ENCODE results near the gene WDR37.
A peak's percentile ranks its signal among the peaks of the same experiment; 100 is the strongest.

Gene WDR37

DNA sequence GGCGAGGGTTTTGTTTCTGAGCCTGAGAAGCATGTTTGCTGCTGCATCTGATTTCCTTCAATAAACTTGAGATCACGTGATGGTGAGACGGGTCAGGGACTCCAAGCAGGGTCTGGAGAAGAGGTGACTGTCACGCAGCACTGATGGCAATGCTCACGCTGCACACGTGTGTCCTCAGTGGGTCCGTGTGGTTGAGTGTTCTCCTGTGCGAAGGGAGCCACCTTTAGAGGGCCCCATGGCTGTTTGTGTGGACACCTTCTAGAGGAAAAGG is 100.4 kb downstream of the WDR37 start:
- TF ChIP-seq, protein P1, sequence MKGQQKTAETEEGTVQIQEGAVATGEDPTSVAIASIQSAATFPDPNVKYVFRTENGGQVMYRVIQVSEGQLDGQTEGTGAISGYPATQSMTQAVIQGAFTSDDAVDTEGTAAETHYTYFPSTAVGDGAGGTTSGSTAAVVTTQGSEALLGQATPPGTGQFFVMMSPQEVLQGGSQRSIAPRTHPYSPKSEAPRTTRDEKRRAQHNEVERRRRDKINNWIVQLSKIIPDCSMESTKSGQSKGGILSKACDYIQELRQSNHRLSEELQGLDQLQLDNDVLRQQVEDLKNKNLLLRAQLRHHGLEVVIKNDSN (IDR thresholded peaks at IDR 0.05) = 0 out of 2 replicates have a peak, but pooled peaks have one; percentile 26
- TF ChIP-seq TEAD4 (IDR thresholded peaks at IDR 0.05) = no peak

DNA sequence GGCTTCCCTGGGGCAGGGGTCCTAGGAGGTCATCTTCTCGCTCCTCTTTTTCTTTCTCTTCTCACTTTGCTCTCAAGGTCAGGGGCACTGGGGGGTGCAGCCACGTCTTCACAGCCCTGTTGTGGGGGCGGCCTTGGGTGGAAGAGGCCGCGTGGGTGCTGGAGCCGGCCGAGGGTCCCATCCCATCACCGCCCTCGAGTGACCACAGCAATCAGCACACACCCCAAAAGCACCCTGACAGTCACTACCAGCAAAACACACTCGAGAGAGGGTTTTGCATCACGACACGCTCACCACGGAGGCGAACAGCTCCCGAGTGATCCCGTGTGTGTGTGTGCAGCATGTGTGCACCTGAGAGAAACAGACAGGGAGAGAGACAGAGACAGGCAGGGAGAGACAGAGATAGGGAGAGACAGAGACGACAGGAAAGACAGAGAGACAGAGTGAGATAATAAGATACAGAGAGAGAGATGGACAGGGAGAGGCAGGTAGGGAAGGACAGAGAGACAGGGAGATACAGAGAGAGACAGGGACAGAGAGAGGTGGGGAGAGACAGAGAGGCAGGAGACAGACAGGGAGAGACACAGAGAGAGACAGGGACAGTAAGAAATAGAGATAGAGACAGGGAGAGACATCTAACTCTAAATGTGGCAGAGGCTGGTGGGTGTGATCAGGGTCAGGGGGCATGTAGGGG is 100.9 kb downstream of the WDR37 start:
- TF ChIP-seq EP300 (IDR thresholded peaks at IDR 0.05; ENCODE audit: borderline replicate concordance) (no peak), EGR1 (IDR thresholded peaks at IDR 0.05) (no peak), TAF1 (IDR thresholded peaks at IDR 0.05; ENCODE audit: low read depth) (no peak), FOXM1 (IDR thresholded peaks at IDR 0.05; ENCODE audit: borderline replicate concordance, low read depth) (no peak), RAD21 (IDR thresholded peaks at IDR 0.05; ENCODE audit: low read depth) (no peak), NFIC (IDR thresholded peaks at IDR 0.05) (no peak), YY1 (IDR thresholded peaks at IDR 0.05; ENCODE audit: low read depth) (no peak)
- TF ChIP-seq, protein P1 (IDR thresholded peaks at IDR 0.05) = no peak

DNA sequence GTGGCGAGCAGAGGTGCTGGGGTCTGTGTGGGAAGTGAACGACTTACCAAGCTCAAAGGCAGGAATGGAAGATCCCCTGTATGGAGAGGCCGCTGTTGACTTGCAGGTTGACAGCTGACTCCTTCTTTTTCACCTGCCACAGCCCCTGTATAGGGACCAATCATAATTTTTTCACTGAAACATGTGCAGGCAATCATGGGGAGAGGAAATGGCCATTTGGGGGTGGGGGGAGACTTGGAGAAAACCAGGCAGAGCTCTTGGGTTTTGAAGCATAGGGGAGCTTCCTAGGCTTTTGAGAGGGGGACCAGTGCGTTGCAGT is 101.4 kb downstream of the WDR37 start:
- TF ChIP-seq CEBPB (IDR thresholded peaks at IDR 0.05) = no peak
- no peak for TF ChIP-seq CREB1 (IDR thresholded peaks at IDR 0.05; ENCODE audit: low read depth)
- no peak for TF ChIP-seq TCF12 (IDR thresholded peaks at IDR 0.05; ENCODE audit: low read depth)
- TF ChIP-seq, protein P1 (IDR thresholded peaks at IDR 0.05) = no peak
- TF ChIP-seq NFIC (IDR thresholded peaks at IDR 0.05) = no peak
- no peak for TF ChIP-seq EP300 (IDR thresholded peaks at IDR 0.05; ENCODE audit: borderline replicate concordance)
- no peak for TF ChIP-seq YY1 (IDR thresholded peaks at IDR 0.05; ENCODE audit: low read depth)
- TF ChIP-seq TAF1 (IDR thresholded peaks at IDR 0.05; ENCODE audit: low read depth) = no peak
- TF ChIP-seq EGR1 (IDR thresholded peaks at IDR 0.05) = no peak
- TF ChIP-seq, protein P2, sequence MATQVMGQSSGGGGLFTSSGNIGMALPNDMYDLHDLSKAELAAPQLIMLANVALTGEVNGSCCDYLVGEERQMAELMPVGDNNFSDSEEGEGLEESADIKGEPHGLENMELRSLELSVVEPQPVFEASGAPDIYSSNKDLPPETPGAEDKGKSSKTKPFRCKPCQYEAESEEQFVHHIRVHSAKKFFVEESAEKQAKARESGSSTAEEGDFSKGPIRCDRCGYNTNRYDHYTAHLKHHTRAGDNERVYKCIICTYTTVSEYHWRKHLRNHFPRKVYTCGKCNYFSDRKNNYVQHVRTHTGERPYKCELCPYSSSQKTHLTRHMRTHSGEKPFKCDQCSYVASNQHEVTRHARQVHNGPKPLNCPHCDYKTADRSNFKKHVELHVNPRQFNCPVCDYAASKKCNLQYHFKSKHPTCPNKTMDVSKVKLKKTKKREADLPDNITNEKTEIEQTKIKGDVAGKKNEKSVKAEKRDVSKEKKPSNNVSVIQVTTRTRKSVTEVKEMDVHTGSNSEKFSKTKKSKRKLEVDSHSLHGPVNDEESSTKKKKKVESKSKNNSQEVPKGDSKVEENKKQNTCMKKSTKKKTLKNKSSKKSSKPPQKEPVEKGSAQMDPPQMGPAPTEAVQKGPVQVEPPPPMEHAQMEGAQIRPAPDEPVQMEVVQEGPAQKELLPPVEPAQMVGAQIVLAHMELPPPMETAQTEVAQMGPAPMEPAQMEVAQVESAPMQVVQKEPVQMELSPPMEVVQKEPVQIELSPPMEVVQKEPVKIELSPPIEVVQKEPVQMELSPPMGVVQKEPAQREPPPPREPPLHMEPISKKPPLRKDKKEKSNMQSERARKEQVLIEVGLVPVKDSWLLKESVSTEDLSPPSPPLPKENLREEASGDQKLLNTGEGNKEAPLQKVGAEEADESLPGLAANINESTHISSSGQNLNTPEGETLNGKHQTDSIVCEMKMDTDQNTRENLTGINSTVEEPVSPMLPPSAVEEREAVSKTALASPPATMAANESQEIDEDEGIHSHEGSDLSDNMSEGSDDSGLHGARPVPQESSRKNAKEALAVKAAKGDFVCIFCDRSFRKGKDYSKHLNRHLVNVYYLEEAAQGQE (IDR thresholded peaks at IDR 0.05; ENCODE audit: low read depth) = no peak
- no peak for TF ChIP-seq RAD21 (IDR thresholded peaks at IDR 0.05; ENCODE audit: low read depth)
- no peak for TF ChIP-seq TEAD4 (IDR thresholded peaks at IDR 0.05)
- TF ChIP-seq FOXM1 (IDR thresholded peaks at IDR 0.05; ENCODE audit: borderline replicate concordance, low read depth) = no peak
- no peak for TF ChIP-seq ZBTB7A (IDR thresholded peaks at IDR 0.05; ENCODE audit: low read depth)
- TF ChIP-seq, protein P3, sequence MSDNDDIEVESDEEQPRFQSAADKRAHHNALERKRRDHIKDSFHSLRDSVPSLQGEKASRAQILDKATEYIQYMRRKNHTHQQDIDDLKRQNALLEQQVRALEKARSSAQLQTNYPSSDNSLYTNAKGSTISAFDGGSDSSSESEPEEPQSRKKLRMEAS (IDR thresholded peaks at IDR 0.05) = no peak

DNA sequence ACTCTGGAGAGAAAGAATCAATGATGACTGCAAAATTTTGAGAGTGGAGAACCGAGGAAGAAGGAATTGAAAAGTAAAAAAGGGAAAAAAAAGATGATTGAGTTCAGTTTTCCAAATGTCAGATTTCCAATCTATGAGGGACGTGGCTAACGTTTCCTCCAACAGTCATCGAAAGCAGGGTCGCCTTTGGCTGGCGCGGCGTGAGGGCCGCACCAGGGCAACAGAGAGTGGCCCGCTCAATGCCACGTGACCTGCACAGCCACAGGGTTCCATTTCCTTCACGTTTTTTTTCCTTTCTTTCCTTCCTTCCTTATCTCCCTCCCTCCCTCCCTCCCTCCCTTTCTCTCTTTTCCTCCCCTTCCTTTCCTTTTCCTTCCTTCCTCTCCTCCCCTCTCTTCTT is 101.9 kb downstream of the WDR37 start:
- TF ChIP-seq RAD21 (IDR thresholded peaks at IDR 0.05; ENCODE audit: low read depth) (no peak), ZBTB7A (IDR thresholded peaks at IDR 0.05; ENCODE audit: low read depth) (no peak)
- TF ChIP-seq, protein P1 (IDR thresholded peaks at IDR 0.05) = peak; percentile 28; the same call in 1 of the 2 replicates

DNA sequence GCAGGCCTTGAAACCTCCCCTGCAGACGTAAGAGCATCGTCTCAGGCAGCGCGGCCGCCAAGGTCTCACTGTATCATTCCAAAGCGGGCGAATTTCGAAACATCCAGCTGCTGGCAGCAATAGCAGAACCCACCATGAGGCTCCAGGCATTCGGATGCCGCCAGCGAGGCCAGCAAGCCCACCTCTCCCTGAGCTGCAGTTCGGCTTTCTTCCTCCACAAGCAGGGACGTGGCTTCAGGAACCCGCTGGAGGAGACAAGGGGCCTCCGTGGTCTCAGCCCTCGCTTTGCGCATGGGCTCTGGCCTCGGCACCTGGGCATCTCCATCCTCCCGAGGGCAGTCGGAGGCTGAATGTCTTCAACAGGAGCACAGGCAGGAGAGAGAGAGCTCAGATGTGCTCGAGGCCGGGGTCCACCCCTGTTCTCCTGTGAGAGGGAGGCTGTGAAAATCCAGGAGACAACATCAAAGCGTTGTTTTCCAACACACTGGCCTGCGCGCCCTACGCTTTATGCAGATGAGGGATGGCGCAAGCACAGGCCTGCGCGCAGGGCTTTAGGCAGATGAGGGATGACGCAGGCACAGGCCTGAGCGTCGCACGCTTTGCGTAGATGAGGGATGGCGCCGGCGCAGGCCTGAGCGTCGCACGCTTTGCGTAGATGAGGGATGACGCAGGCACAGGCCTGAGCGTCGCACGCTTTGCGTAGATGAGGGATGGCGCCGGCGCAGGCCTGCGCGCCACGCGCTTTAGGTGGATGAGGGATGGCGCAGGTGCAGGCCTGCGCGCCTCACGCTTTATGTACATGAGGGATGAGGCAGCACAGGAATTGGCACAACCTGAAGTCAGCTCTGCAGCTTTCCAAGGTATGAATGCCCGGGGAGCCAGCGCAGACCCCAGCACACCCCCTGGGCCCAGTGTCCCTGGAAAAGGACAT is 103.2 kb downstream of the WDR37 start:
- no peak for TF ChIP-seq ZBTB7A (IDR thresholded peaks at IDR 0.05; ENCODE audit: low read depth)

DNA sequence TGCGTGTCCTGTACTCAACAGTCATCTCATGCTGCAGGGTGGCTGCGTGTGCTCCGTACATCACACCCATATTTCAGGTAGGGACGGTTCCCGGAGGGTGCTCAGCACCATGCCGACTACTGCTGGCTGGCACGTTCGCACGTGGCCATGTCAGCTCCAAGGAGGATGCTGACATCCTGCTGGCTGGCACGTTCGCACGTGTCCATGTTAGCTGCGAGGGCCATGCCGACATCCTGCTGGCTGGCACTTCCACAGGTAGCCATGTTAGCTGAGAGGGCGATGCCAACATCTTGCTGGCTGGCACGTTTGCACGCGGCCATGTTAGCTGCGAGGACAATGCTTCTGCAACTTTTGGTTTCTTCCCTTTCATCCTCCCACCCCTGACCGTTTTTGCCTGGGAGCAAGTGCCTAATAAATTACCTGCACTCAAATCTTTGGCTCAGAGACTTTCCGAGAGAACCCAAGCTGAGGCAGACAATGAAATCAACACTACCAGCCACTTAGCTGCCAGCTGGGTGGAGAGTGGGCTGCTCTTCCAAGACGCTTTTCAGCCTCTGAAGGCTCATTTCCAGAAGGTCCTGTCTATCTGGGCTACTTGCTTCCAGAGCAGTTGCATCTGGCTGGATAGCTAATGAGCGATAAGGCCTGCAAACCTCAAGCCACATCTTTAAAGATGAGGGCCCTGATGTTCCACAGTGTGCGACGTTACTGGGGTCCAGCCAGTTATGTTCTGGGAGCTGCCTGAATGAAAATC is 104.6 kb downstream of the WDR37 start:
- TF ChIP-seq CEBPB (IDR thresholded peaks at IDR 0.05) (no peak), TAF1 (IDR thresholded peaks at IDR 0.05; ENCODE audit: low read depth) (no peak), NFIC (IDR thresholded peaks at IDR 0.05) (no peak), CREB1 (IDR thresholded peaks at IDR 0.05; ENCODE audit: low read depth) (no peak)
- TF ChIP-seq, protein P3 (IDR thresholded peaks at IDR 0.05) = peak; percentile 48; the same call in 1 of the 2 replicates

Measured in Ishikawa (cell line).